Measurements from ENCODE around the gene ZNF546.
A peak's percentile ranks its signal among the peaks of the same experiment; 100 is the strongest.
"Not testable (repeated sequence)": the region's sequence is repeated elsewhere in the genome, so short reads cannot be mapped to it uniquely, and the experiment has no call there.

Gene ZNF546

GRCh38 chr19:39995794-39996193, 1.1 kb upstream of the ZNF546 start:
- no peak for DNase-seq (ENCODE audit: low read depth in 1 of 2, low spot score in 1 of 2)
- in situ Hi-C loops (cut with HindIII; ENCODE audit: low pct_unique_long_range_greater_than_20kb, low sequenced_read_pairs) = no loop called here
- TF ChIP-seq JUND (IDR thresholded peaks at IDR 0.05; ENCODE audit: low read depth) = no peak

GRCh38 chr19:39996218-39996810, 546 bp upstream of the ZNF546 start:
- TF ChIP-seq JUND (IDR thresholded peaks at IDR 0.05; ENCODE audit: low read depth) = no peak
- in situ Hi-C loops (cut with HindIII; ENCODE audit: low pct_unique_long_range_greater_than_20kb, low sequenced_read_pairs) = no loop called here
- peak; percentile 14 to 50 for DNase-seq (ENCODE audit: low read depth in 1 of 2, low spot score in 1 of 2)

GRCh38 chr19:39997638-39998216, 867 bp downstream of the ZNF546 start:
- DNase-seq (ENCODE audit: low read depth in 1 of 2, low spot score in 1 of 2) = no peak
- in situ Hi-C loops (cut with HindIII; ENCODE audit: low pct_unique_long_range_greater_than_20kb, low sequenced_read_pairs) = no loop called here
- TF ChIP-seq JUND (IDR thresholded peaks at IDR 0.05; ENCODE audit: low read depth) = no peak

GRCh38 chr19:39998501-39998900, 1.6 kb downstream of the ZNF546 start:
- no peak for TF ChIP-seq JUND (IDR thresholded peaks at IDR 0.05; ENCODE audit: low read depth)
- in situ Hi-C loops (cut with HindIII; ENCODE audit: low pct_unique_long_range_greater_than_20kb, low sequenced_read_pairs) = no loop called here
- no peak for DNase-seq (ENCODE audit: low read depth in 1 of 2, low spot score in 1 of 2)

- TF ChIP-seq JUND (IDR thresholded peaks at IDR 0.05; ENCODE audit: low read depth) = no peak
- in situ Hi-C loops (cut with HindIII; ENCODE audit: low pct_unique_long_range_greater_than_20kb, low sequenced_read_pairs) = no loop called here
- DNase-seq (ENCODE audit: low read depth in 1 of 2, low spot score in 1 of 2) = no peak
These were observed 8.9 kb downstream of the ZNF546 start for GRCh38 chr19:40005691-40006272.

- no peak for DNase-seq (ENCODE audit: low read depth in 1 of 2, low spot score in 1 of 2)
- in situ Hi-C loops (cut with HindIII; ENCODE audit: low pct_unique_long_range_greater_than_20kb, low sequenced_read_pairs) = no loop called here
- TF ChIP-seq JUND (IDR thresholded peaks at IDR 0.05; ENCODE audit: low read depth) = no peak
These were observed 9.4 kb downstream of the ZNF546 start for GRCh38 chr19:40006273-40006691.

- no peak for DNase-seq (ENCODE audit: low read depth in 1 of 2, low spot score in 1 of 2)
- in situ Hi-C loops (cut with HindIII; ENCODE audit: low pct_unique_long_range_greater_than_20kb, low sequenced_read_pairs) = no loop called here
- TF ChIP-seq JUND (IDR thresholded peaks at IDR 0.05; ENCODE audit: low read depth) = no peak
These were observed 12.8 kb downstream of the ZNF546 start for GRCh38 chr19:40009674-40010073.

- in situ Hi-C loops (cut with HindIII; ENCODE audit: low pct_unique_long_range_greater_than_20kb, low sequenced_read_pairs) = no loop called here
- DNase-seq (ENCODE audit: low read depth in 1 of 2, low spot score in 1 of 2) = no peak
- no peak for TF ChIP-seq JUND (IDR thresholded peaks at IDR 0.05; ENCODE audit: low read depth)
These were observed 17.1 kb downstream of the ZNF546 start for GRCh38 chr19:40013991-40014390.

- in situ Hi-C loops (cut with HindIII; ENCODE audit: low pct_unique_long_range_greater_than_20kb, low sequenced_read_pairs) = no loop called here
- no peak for DNase-seq (ENCODE audit: low read depth in 1 of 2, low spot score in 1 of 2)
- no peak for TF ChIP-seq JUND (IDR thresholded peaks at IDR 0.05; ENCODE audit: low read depth)
These were observed 27.1 kb downstream of the ZNF546 start for GRCh38 chr19:40023969-40024368.

- no peak for TF ChIP-seq JUND (IDR thresholded peaks at IDR 0.05; ENCODE audit: low read depth)
- no peak for DNase-seq (ENCODE audit: low read depth in 1 of 2, low spot score in 1 of 2)
- in situ Hi-C loops (cut with HindIII; ENCODE audit: low pct_unique_long_range_greater_than_20kb, low sequenced_read_pairs) = no loop called here
These were observed 29.2 kb downstream of the ZNF546 start for GRCh38 chr19:40025938-40026596.

GRCh38 chr19:40026597-40026970, 29.7 kb downstream of the ZNF546 start:
- in situ Hi-C loops (cut with HindIII; ENCODE audit: low pct_unique_long_range_greater_than_20kb, low sequenced_read_pairs) = no loop called here
- DNase-seq (ENCODE audit: low read depth in 1 of 2, low spot score in 1 of 2) = no peak
- TF ChIP-seq JUND (IDR thresholded peaks at IDR 0.05; ENCODE audit: low read depth) = no peak

- in situ Hi-C loops (cut with HindIII; ENCODE audit: low pct_unique_long_range_greater_than_20kb, low sequenced_read_pairs) = no loop called here
- TF ChIP-seq JUND (IDR thresholded peaks at IDR 0.05; ENCODE audit: low read depth) = no peak
- no peak for DNase-seq (ENCODE audit: low read depth in 1 of 2, low spot score in 1 of 2)
These were observed 37.2 kb downstream of the ZNF546 start for GRCh38 chr19:40033989-40034560.

- no peak for DNase-seq (ENCODE audit: low read depth in 1 of 2, low spot score in 1 of 2)
- in situ Hi-C loops (cut with HindIII; ENCODE audit: low pct_unique_long_range_greater_than_20kb, low sequenced_read_pairs) = no loop called here
- TF ChIP-seq JUND (IDR thresholded peaks at IDR 0.05; ENCODE audit: low read depth) = no peak
These were observed 39.1 kb downstream of the ZNF546 start for GRCh38 chr19:40035996-40036395.

- in situ Hi-C loops (cut with HindIII; ENCODE audit: low pct_unique_long_range_greater_than_20kb, low sequenced_read_pairs); DNase-seq (ENCODE audit: low read depth in 1 of 2, low spot score in 1 of 2): not testable (repeated sequence)
These were observed 41.2 kb downstream of the ZNF546 start for GRCh38 chr19:40038047-40038446.

- DNase-seq (ENCODE audit: low read depth in 1 of 2, low spot score in 1 of 2); in situ Hi-C loops (cut with HindIII; ENCODE audit: low pct_unique_long_range_greater_than_20kb, low sequenced_read_pairs): not testable (repeated sequence)
These were observed 44.9 kb downstream of the ZNF546 start for GRCh38 chr19:40041718-40042117.

All from T47D (cell line).